OCI-LY7 (cell line): ENCODE results near the gene JAM2.

ENCODE experiments used
- CTCF ChIP-seq: fragments of 200-600 bp; sonication (generic); conservative IDR thresholded peaks from 2 replicates; pipeline ENCODE4 v1.5.1; 2014; ENCODE audit warnings: mild to moderate bottlenecking, antibody characterized with exemption, low read length, moderate library complexity, mixed read lengths
- EZH2phosphoT487 ChIP-seq: fragments of 200-600 bp; sonication (generic); IDR thresholded peaks from 2 replicates; pipeline ENCODE4 v1.6.1; 2018; ENCODE audit warnings: low read depth, borderline replicate concordance, mild to moderate bottlenecking, mixed run types, antibody characterized with exemption, low read length, moderate library complexity, mixed read lengths

GRCh38 chr21:25615880-25616279 lies 23.2 kb upstream of the JAM2 start:
- TF ChIP-seq CTCF (no peak), EZH2phosphoT487 (no peak)
